ENCODE data around the gene EXD3.
A peak's percentile ranks its signal among the peaks of the same experiment; 100 is the strongest.

EXD3 gene

GRCh38 chr9:137433349-137433915 lies 10.5 kb upstream of the EXD3 start:
- no peak for TF ChIP-seq REST (IDR thresholded peaks at IDR 0.05; ENCODE audit: low read depth)
- no peak for TF ChIP-seq TEAD4 (IDR thresholded peaks at IDR 0.05)
- TF ChIP-seq TCF12 (IDR thresholded peaks at IDR 0.05; ENCODE audit: low read depth): no peak
- TF ChIP-seq TAF1 (IDR thresholded peaks at IDR 0.05; ENCODE audit: low read depth): no peak

- TF ChIP-seq NFIC (IDR thresholded peaks at IDR 0.05): no peak
- TF ChIP-seq EGR1 (IDR thresholded peaks at IDR 0.05): peak; percentile 43; the same call in 1 of the 2 replicates
- 0 out of 2 replicates have a peak, but pooled peaks have one; percentile 11 for TF ChIP-seq EP300 (IDR thresholded peaks at IDR 0.05; ENCODE audit: borderline replicate concordance)
- TF ChIP-seq FOXM1 (IDR thresholded peaks at IDR 0.05; ENCODE audit: borderline replicate concordance, low read depth): no peak
These were observed 9.9 kb upstream of the EXD3 start for GRCh38 chr9:137432687-137433348.

- no peak for TF ChIP-seq EP300 (IDR thresholded peaks at IDR 0.05; ENCODE audit: borderline replicate concordance)
- TF ChIP-seq TCF12 (IDR thresholded peaks at IDR 0.05; ENCODE audit: low read depth): peak; percentile 35; the same call in 1 of the 2 replicates
- no peak for TF ChIP-seq USF1 (IDR thresholded peaks at IDR 0.05)
- no peak for TF ChIP-seq TAF1 (IDR thresholded peaks at IDR 0.05; ENCODE audit: low read depth)
- peak; percentile 64; the same call in 1 of the 2 replicates for TF ChIP-seq EGR1 (IDR thresholded peaks at IDR 0.05)
- no peak for TF ChIP-seq YY1 (IDR thresholded peaks at IDR 0.05; ENCODE audit: low read depth)
- TF ChIP-seq RAD21 (IDR thresholded peaks at IDR 0.05; ENCODE audit: low read depth): no peak
- no peak for TF ChIP-seq ZBTB7A (IDR thresholded peaks at IDR 0.05; ENCODE audit: low read depth)
These were observed 8.5 kb upstream of the EXD3 start for GRCh38 chr9:137431416-137431931.

GRCh38 chr9:137430723-137431415 lies 7.9 kb upstream of the EXD3 start:
- TF ChIP-seq CREB1 (IDR thresholded peaks at IDR 0.05; ENCODE audit: low read depth): 0 out of 2 replicates have a peak, but pooled peaks have one; percentile 23
- no peak for TF ChIP-seq EGR1 (IDR thresholded peaks at IDR 0.05)

- TF ChIP-seq MAX (IDR thresholded peaks at IDR 0.05): peak; percentile 62; the same call in 1 of the 2 replicates
- TF ChIP-seq FOXM1 (IDR thresholded peaks at IDR 0.05; ENCODE audit: borderline replicate concordance, low read depth): no peak
- 0 out of 2 replicates have a peak, but pooled peaks have one; percentile 37 for TF ChIP-seq ZBTB7A (IDR thresholded peaks at IDR 0.05; ENCODE audit: low read depth)
- TF ChIP-seq USF1 (IDR thresholded peaks at IDR 0.05): peak; percentile 62
- TF ChIP-seq TAF1 (IDR thresholded peaks at IDR 0.05; ENCODE audit: low read depth): peak; percentile 33; the same call in 1 of the 2 replicates
- TF ChIP-seq YY1 (IDR thresholded peaks at IDR 0.05; ENCODE audit: low read depth): peak; percentile 61
These were observed 7.2 kb upstream of the EXD3 start for GRCh38 chr9:137429974-137430722.

- no peak for TF ChIP-seq EP300 (IDR thresholded peaks at IDR 0.05; ENCODE audit: borderline replicate concordance)
These were observed 6.6 kb upstream of the EXD3 start for GRCh38 chr9:137429546-137429890.

GRCh38 chr9:137428841-137429545 lies 6.0 kb upstream of the EXD3 start:
- TF ChIP-seq NFIC (IDR thresholded peaks at IDR 0.05) (peak; percentile 89), MAX (IDR thresholded peaks at IDR 0.05) (no peak), CREB1 (IDR thresholded peaks at IDR 0.05; ENCODE audit: low read depth) (no peak), TEAD4 (IDR thresholded peaks at IDR 0.05) (0 out of 2 replicates have a peak, but pooled peaks have one; percentile 7), EGR1 (IDR thresholded peaks at IDR 0.05) (no peak), RAD21 (IDR thresholded peaks at IDR 0.05; ENCODE audit: low read depth) (no peak), REST (IDR thresholded peaks at IDR 0.05; ENCODE audit: low read depth) (0 out of 2 replicates have a peak, but pooled peaks have one; percentile 9), TCF12 (IDR thresholded peaks at IDR 0.05; ENCODE audit: low read depth) (peak; percentile 52; the same call in 1 of the 2 replicates), YY1 (IDR thresholded peaks at IDR 0.05; ENCODE audit: low read depth) (peak; percentile 63), ZBTB7A (IDR thresholded peaks at IDR 0.05; ENCODE audit: low read depth) (peak; percentile 56), EP300 (IDR thresholded peaks at IDR 0.05; ENCODE audit: borderline replicate concordance) (no peak), CEBPB (IDR thresholded peaks at IDR 0.05) (no peak)

All from Ishikawa (cell line).